ENCODE results near the gene ZBTB42.

DNA sequence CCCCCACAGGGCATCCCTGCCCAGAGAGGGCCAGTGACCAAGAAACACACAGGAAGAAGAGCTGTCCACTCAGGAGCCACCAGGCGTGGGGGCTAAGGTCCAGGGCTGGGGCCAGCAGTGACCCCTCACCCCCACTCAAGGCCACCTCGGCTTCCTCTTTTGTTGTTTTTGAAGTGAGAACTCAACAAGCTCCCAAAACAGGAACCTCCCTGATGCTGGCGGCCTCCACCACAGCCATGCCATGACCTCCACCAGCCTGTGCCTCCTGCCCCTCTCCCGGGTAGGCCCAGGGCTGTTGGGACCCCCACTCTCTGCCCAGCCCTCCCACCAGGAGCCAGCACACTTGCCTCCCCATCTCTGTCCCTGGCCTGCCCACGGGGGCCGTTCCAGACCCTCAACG, 13.2 kb upstream of the ZBTB42 start:
- TF ChIP-seq, protein P1, sequence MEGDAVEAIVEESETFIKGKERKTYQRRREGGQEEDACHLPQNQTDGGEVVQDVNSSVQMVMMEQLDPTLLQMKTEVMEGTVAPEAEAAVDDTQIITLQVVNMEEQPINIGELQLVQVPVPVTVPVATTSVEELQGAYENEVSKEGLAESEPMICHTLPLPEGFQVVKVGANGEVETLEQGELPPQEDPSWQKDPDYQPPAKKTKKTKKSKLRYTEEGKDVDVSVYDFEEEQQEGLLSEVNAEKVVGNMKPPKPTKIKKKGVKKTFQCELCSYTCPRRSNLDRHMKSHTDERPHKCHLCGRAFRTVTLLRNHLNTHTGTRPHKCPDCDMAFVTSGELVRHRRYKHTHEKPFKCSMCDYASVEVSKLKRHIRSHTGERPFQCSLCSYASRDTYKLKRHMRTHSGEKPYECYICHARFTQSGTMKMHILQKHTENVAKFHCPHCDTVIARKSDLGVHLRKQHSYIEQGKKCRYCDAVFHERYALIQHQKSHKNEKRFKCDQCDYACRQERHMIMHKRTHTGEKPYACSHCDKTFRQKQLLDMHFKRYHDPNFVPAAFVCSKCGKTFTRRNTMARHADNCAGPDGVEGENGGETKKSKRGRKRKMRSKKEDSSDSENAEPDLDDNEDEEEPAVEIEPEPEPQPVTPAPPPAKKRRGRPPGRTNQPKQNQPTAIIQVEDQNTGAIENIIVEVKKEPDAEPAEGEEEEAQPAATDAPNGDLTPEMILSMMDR (conservative IDR thresholded peaks at IDR 0.05; ENCODE audit: low read depth, low read length), result no peak
- no peak for TF ChIP-seq POLR2A (IDR thresholded peaks at IDR 0.05; ENCODE audit: low read depth, low read length)
- no peak for TF ChIP-seq CEBPB (IDR thresholded peaks at IDR 0.05; ENCODE audit: low read depth, low read length)
- TF ChIP-seq RAD21 (IDR thresholded peaks at IDR 0.05; ENCODE audit: low read length), result no peak
- TF ChIP-seq, protein P2, sequence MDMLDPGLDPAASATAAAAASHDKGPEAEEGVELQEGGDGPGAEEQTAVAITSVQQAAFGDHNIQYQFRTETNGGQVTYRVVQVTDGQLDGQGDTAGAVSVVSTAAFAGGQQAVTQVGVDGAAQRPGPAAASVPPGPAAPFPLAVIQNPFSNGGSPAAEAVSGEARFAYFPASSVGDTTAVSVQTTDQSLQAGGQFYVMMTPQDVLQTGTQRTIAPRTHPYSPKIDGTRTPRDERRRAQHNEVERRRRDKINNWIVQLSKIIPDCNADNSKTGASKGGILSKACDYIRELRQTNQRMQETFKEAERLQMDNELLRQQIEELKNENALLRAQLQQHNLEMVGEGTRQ (IDR thresholded peaks at IDR 0.05; ENCODE audit: low read depth, low read length), result no peak
- TF ChIP-seq MXI1 (IDR thresholded peaks at IDR 0.05; ENCODE audit: borderline replicate concordance, low read depth, low read length), result no peak
- TF ChIP-seq, protein P3, sequence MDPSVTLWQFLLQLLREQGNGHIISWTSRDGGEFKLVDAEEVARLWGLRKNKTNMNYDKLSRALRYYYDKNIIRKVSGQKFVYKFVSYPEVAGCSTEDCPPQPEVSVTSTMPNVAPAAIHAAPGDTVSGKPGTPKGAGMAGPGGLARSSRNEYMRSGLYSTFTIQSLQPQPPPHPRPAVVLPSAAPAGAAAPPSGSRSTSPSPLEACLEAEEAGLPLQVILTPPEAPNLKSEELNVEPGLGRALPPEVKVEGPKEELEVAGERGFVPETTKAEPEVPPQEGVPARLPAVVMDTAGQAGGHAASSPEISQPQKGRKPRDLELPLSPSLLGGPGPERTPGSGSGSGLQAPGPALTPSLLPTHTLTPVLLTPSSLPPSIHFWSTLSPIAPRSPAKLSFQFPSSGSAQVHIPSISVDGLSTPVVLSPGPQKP (IDR thresholded peaks at IDR 0.05; ENCODE audit: borderline replicate concordance, low read depth, low read length), result no peak
- no peak for TF ChIP-seq MAFK (IDR thresholded peaks at IDR 0.05; ENCODE audit: low read depth, low read length)
- no peak for TF ChIP-seq SMC3 (IDR thresholded peaks at IDR 0.05; ENCODE audit: low read depth, low read length)
- TF ChIP-seq RCOR1 (IDR thresholded peaks at IDR 0.05; ENCODE audit: insufficient replicate concordance, low read length), result no peak
